ENCODE measurements around the gene GATM. TPM values are rescaled to one million over a fixed set of nuclear protein-coding genes. Genes with fewer than 3 reads are reported as not detected.

The GATM gene
- polyA plus RNA-seq, 1 donor (not counting 4 experiments of a cell fraction or from before 2014, with no cell fraction given): 0.60 TPM

DNA sequence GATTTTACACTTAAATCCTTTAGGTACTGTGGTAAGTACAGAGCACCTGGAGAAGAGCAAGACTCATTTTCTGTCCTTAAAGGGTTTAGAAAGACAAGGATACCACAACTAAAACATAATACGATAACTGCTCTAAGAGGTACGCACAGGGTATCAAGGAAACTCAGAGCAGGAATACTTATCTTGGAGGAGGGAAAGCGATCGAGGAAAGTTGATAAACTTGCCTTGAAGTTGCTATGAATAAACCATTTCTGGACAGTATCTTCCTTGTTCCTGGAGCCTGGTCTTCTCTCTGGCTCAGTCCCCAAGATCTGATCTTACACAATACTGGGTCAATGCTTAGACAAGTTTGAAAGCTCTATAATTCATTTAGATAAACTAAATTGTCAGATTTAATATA is 17.6 kb upstream of the GATM start:
- Histone ChIP-seq H3K4me3 (ENCODE audit: control insufficient read depth in 2 of 3, extremely low read depth in 1 of 3, insufficient read depth in 2 of 3, low read depth in 1 of 3, low read length in 3 of 3) (no peak overlapping the region), H3K9me1 (ENCODE audit: control insufficient read depth, extremely low read depth, insufficient read depth, low read length) (no peaks in the 10 kb centered on the region), H3K9me3 (ENCODE audit: control insufficient read depth, low read depth, low read length) (no peaks in the 10 kb centered on the region), H3K27ac (ENCODE audit: control insufficient read depth, insufficient read depth, low read length) (no peak overlapping the region), H3K27me3 (ENCODE audit: control insufficient read depth, extremely low read depth, insufficient read depth, low read length) (no peaks in the 10 kb centered on the region), H3K79me2 (ENCODE audit: control insufficient read depth, insufficient read depth, low read length) (no peaks in the 10 kb centered on the region), H2AFZ (ENCODE audit: control insufficient read depth, low read length) (no peak overlapping the region), H3K9ac (ENCODE audit: control insufficient read depth, extremely low read depth, insufficient read depth, low read length) (no peak overlapping the region), H4K20me1 (ENCODE audit: control insufficient read depth, extremely low read depth, insufficient read depth, low read length) (no peaks in the 10 kb centered on the region), H3K4me2 (ENCODE audit: control insufficient read depth, extremely low read depth, insufficient read depth, low read depth, low read length) (no peak overlapping the region), H3K4me1 (ENCODE audit: control insufficient read depth, extremely low read depth, insufficient read depth, low read length) (peaks cover 6% of the 10 kb centered on the region), H3K36me3 (ENCODE audit: control insufficient read depth in 2 of 2, extremely low read depth in 1 of 2, insufficient read depth in 2 of 2, low read length in 2 of 2) (no peaks in the 10 kb centered on the region)
- no peak for FAIRE-seq
- dilution Hi-C loops (cut with MboI; ENCODE audit: extremely low pct_ligation_motif_present, low sequenced_read_pairs): loop anchor here (25.0 kb wide), 1 partner anchor 184 kb away; no protein-coding TSS in a partner anchor
- TF ChIP-seq, protein P1, sequence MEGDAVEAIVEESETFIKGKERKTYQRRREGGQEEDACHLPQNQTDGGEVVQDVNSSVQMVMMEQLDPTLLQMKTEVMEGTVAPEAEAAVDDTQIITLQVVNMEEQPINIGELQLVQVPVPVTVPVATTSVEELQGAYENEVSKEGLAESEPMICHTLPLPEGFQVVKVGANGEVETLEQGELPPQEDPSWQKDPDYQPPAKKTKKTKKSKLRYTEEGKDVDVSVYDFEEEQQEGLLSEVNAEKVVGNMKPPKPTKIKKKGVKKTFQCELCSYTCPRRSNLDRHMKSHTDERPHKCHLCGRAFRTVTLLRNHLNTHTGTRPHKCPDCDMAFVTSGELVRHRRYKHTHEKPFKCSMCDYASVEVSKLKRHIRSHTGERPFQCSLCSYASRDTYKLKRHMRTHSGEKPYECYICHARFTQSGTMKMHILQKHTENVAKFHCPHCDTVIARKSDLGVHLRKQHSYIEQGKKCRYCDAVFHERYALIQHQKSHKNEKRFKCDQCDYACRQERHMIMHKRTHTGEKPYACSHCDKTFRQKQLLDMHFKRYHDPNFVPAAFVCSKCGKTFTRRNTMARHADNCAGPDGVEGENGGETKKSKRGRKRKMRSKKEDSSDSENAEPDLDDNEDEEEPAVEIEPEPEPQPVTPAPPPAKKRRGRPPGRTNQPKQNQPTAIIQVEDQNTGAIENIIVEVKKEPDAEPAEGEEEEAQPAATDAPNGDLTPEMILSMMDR (optimal IDR thresholded peaks at IDR 0.05 in 1 of 3, IDR thresholded peaks at IDR 0.05 in 1 of 3, conservative IDR thresholded peaks at IDR 0.05 in 1 of 3; ENCODE audit: extremely low read depth in 1 of 3, insufficient read depth in 2 of 3, low read length in 3 of 3): no peak
- TF ChIP-seq EZH2 (IDR thresholded peaks at IDR 0.05; ENCODE audit: low read length): no peak
- no peak for DNase-seq (ENCODE audit: low read depth, low spot score)

DNA sequence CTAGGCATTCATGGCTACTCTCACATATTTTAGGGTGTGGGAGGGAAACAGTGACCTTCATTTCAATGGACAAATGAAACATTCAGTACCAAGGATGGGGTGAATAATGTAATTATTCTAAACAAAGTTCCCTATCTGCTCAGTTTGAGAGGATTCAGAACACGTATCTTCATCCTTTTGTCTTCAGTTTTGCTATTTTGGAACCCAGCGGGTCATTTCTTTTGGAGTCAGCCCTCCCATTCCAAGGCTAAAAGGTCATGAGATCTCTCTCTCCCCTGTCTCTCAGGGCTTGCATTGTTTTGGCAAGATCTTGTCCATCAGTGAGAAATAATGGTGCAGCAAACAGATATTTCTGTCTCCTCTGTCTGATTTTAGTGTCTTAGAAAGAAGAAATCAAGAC is 16.3 kb upstream of the GATM start:
- FAIRE-seq: no peak

More for the DNA sequence above, 16.3 kb upstream of the GATM start:
- Histone ChIP-seq H3K4me3 (ENCODE audit: control insufficient read depth in 2 of 3, extremely low read depth in 1 of 3, insufficient read depth in 2 of 3, low read depth in 1 of 3, low read length in 3 of 3) (no peak overlapping the region), H3K4me2 (ENCODE audit: control insufficient read depth, extremely low read depth, insufficient read depth, low read depth, low read length) (no peak overlapping the region), H3K79me2 (ENCODE audit: control insufficient read depth, insufficient read depth, low read length) (no peaks in the 10 kb centered on the region), H3K36me3 (ENCODE audit: control insufficient read depth in 2 of 2, extremely low read depth in 1 of 2, insufficient read depth in 2 of 2, low read length in 2 of 2) (no peaks in the 10 kb centered on the region), H3K27ac (ENCODE audit: control insufficient read depth, insufficient read depth, low read length) (no peak overlapping the region), H4K20me1 (ENCODE audit: control insufficient read depth, extremely low read depth, insufficient read depth, low read length) (no peaks in the 10 kb centered on the region), H2AFZ (ENCODE audit: control insufficient read depth, low read length) (no peak overlapping the region), H3K27me3 (ENCODE audit: control insufficient read depth, extremely low read depth, insufficient read depth, low read length) (no peaks in the 10 kb centered on the region), H3K4me1 (ENCODE audit: control insufficient read depth, extremely low read depth, insufficient read depth, low read length) (peaks cover 4% of the 10 kb centered on the region), H3K9me1 (ENCODE audit: control insufficient read depth, extremely low read depth, insufficient read depth, low read length) (no peaks in the 10 kb centered on the region), H3K9me3 (ENCODE audit: control insufficient read depth, low read depth, low read length) (no peaks in the 10 kb centered on the region), H3K9ac (ENCODE audit: control insufficient read depth, extremely low read depth, insufficient read depth, low read length) (no peak overlapping the region)
- dilution Hi-C loops (cut with MboI; ENCODE audit: extremely low pct_ligation_motif_present, low sequenced_read_pairs): loop anchor here (25.0 kb wide), 1 partner anchor 182 kb away; no protein-coding TSS in a partner anchor
- no peak for DNase-seq (ENCODE audit: low read depth, low spot score)
- TF ChIP-seq, protein P1 (optimal IDR thresholded peaks at IDR 0.05 in 1 of 3, IDR thresholded peaks at IDR 0.05 in 1 of 3, conservative IDR thresholded peaks at IDR 0.05 in 1 of 3; ENCODE audit: extremely low read depth in 1 of 3, insufficient read depth in 2 of 3, low read length in 3 of 3): no peak
- no peak for TF ChIP-seq EZH2 (IDR thresholded peaks at IDR 0.05; ENCODE audit: low read length)
